GM19099 (cell line): Measurements from ENCODE around the gene NSMF.

Experiments used
- POLR2A ChIP-seq: IDR thresholded peaks from 3 replicates; pipeline ENCODE4 v1.6.1; 2011; ENCODE audit warnings: low read depth; ENCODE audit not compliant: insufficient read length; ENCODE audit errors: extremely low read depth

Gene NSMF

GRCh38 chr9:137458194-137459151 lies 661 bp downstream of the NSMF start:
- no peak for TF ChIP-seq POLR2A

DNA sequence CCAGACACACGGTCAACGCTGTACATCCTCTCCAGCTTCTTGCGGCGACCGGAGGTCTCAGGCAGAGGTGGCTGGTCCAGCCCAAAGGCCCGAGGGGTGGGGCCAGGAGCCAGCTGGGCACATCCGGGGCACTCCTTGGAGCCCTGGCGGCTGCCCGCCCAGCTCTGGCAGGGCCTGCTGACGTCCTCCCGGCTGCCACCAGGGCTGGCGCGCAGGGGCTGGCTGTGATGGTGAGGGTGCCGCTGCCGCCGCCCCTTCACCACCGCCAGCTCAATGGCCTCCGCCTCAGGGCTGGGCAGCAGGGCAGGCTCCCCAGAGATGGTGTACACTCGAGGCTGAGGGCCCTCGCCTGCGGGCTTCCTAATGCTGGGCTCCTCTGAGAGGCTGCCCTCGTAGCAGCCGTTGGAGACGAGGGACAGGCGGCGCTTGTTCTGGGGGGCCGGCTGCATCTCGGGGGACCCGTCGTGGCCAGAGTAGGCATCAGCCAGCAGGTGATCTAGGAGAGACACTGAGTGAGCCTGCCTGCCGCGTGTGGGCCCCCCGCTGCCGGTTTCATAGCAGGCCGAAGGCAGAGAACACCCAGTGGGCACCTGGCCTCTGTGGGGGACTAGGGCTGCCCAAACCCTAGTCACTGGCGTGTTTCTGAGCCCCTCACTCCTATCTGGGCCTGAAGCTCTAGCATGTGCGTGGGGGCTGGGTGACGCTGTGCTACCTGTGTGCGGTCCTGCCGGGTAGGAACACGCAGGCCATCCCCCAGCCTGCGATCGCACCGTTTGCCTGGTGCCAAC lies 1.5 kb downstream of the NSMF start:
- TF ChIP-seq POLR2A = no peak

DNA sequence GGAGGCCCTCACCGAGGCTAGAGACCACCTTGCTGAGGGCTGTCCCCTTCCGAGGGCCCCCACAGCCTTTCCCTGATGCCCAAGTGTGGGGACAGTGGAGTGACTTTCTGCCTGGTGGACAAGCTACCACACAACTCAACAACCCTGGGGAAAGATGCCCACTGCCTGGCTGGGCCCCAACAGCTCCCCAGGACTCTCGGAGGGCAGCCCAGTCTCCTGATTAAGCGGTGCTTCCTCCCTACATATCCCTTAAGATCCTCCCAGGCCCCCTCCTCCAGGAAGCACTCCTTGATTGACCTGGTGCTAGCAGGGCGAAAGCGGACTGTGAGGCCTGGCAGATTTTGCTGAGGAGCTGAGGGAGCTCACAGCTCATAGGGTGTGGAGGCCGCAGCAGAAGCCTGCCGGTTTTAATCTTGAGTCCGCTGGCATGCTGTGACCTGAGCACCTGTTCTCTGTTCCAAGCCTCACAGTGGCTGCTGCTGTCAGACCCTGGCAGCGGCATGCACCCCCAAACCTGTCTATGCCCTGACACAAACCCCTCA lies 2.2 kb downstream of the NSMF start:
- no peak for TF ChIP-seq POLR2A

DNA sequence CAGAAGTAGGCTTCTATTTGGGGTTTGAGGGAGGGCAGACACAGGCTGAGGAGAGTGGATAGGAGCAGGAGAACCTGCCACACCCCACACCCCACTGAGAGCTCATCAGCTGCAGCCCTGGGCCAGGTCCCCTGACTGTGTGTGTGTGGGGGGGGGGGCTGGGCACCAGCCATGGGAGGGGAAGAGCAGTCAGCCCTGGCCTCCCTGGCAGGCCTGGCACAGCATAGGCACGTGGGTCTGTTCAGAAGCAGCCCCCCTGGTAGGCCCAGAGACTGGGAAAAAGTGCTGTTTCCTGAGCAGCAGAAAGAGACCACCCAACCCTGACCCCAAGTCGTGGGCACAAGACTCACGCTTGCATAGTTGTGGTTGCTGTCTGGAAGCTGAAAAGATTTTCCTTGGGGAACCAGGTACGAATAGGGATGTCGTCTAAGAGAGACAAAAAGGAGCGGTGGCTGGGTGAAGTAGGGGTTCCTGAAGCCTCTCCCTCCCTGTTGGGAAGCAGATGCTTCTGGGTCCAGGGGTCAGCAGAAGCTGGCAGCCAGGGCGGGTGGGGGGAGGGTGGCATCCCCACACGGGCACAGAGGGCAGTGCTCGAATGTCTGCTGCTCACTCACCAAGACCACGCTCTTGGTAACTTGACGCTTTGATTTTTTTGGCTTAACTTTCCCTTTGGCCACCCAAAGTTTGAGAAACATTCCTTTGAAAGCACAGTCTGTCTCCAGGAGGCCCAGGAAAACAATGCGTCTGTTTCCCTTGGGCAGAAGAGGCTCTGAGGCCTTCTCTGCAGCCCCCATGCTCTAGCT lies 2.9 kb downstream of the NSMF start:
- no peak for TF ChIP-seq POLR2A

DNA sequence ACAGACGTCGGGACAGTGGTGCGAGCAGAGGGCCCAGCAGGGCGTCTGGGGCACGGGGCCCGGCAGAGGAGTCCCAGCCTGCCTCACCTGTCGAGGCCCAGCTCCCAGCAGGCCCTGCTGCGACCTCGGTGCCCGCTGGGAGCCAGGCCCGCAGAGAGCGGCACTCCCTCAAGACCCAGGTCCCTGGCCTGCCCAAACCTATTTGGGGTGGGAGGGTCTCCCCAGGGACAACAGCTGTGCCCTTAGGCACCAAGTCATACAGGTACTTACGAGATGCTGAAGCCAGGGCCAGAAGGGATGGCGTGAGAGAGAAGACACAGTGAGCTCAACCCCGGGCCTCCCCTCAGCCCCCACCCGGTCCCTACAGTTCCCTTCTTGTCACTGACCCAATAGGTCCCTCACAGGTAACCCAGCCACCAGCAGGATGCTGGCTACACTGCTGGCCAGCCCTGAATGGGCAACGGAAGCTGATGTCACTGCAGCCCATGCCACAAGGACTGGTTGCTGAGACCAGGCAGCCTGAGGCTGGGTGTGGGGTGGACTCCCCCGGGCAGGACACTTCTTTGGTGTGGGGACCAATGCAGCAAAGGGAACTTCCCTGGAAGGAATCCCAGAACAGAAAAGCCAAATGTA lies 3.7 kb downstream of the NSMF start:
- no peak for TF ChIP-seq POLR2A

DNA sequence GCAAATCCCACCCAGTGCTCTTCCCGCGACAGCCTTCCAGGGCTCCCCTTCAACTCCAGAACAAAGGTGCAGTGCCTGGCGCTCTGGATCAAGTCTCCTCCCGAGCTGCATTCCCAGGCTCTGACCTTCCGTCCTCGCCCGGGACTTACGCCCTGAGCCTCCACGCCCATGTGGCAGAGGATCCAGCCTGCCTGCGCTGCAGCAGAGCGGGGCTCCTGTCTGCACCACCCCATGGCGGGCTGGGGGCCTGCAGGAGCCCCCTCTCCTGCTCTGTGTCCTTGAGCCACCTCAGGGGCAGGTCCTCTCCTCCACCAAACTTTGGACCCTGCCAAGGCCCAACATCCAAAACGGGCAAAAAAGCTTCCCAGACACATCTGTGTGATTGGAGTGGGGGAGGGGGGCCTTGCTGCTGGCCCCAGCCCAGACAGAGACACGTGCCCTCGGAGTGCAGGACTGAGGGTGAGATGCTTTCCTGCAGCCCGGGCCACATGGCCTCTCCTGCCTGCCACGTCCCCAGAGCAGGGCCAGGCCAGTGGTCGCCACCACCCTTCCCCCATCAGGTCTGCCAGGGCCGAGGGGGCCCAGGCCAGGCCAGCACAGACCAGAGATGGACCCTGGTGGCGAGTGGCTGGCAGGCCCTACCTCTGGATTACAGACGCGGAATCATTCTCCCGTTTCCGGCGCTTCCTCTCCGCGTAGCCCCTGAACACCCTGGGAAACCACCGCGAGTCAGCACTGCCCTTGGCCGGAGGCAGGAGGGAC lies 4.4 kb downstream of the NSMF start:
- TF ChIP-seq POLR2A = no peak

- TF ChIP-seq POLR2A = no peak
Measured at GRCh38 chr9:137454145-137454596, 5.0 kb downstream of the NSMF start.

DNA sequence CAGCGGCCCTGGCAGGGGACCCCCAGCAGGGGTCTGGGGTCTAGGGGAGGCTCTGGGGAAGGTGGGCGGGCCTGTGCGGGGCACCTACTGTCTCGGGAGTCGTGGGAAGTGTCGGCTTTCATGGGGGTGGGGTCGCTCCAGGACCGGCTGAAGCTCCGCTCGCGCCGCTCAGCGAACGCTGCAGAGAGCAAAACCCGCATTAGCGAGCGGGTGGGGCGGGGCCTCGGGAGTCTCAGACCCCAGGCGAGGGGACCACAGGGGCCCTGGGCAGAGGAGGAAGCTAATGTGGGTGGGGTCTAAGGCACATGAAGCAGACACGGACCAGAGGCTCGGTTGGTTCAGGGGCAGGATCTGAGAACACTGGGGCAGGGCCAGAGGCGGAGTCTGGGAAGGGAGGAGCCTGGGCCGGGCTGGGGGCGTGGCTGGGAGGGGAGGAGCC lies 5.5 kb downstream of the NSMF start:
- TF ChIP-seq POLR2A = no peak

DNA sequence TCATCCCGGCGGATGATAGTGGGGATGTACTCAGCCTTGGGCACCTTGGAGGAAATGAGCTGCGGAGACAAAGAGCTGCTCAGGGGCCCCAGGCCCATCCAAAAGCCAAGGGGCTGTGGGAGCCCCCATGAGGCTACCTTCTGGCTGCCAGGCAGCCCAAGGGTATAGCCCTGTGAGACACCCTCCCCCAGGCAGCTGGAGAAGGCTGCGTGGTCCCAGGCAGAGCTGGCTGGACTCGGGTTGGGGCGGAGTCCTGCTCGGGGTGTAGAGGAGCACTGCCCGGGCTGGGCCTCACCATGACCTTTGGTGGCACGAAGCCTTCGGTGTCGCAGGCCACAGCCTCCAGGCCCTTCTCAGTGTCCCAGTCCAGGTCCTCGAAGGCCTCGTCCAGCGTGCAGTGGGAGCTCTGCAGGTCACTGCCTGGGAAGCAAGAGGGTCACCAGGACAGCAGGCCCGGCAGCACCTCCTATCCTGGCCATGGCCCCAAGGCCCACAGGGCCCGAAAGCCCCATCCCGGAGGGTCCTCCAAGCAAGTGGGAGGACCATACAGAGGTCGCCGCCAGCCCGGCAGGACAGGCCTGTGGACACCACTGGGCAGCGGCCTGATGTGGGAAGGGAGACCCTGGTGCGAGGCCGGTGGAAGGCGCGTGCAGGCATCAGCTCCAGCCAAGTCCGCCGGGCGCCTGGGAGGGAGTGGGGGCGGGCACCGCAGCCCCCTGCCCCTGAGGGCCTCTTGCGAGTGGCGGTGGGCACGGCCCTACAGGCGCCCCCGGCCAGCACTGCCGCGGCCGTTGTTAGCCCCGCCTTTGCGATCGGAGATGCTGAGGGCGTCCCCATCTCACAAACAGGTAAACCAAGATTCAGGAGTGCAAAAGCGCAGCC lies 6.1 kb downstream of the NSMF start:
- no peak for TF ChIP-seq POLR2A

DNA sequence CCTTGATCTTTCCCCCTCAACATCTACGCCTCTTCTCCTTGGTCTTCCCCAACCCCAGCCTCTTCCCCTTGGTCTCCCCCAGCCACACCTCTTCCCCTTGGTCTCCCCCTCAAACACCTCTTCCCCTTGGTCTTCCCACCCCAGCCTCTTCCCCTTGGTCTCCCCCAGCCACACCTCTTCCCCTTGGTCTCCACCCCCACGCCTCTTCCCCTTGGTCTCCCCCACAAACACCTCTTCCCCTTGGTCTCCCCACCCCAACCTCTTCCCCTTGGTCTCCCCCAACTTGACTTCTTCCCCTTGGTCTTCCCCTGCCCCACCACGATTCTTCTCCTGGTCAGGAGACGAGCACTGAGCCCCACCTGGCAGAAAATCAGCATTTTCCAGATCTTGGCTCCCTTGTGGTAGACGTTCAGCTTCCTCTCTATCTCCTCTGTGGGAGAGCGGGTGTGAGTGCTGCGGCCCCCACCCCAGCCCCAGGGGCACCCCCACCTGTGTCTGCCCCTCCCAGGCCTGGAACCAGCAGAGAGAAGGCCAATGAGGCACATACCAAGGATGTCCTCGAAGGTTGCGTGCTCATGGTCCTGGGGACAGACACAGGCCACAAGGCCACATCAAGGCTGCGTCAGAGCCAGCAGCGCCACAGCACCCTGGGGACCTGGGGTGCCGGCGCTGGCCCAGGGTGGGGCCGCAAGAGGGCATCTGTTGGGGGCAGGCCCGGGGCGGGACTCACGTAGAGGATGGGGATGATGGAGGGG lies 7.0 kb downstream of the NSMF start:
- TF ChIP-seq POLR2A = no peak

DNA sequence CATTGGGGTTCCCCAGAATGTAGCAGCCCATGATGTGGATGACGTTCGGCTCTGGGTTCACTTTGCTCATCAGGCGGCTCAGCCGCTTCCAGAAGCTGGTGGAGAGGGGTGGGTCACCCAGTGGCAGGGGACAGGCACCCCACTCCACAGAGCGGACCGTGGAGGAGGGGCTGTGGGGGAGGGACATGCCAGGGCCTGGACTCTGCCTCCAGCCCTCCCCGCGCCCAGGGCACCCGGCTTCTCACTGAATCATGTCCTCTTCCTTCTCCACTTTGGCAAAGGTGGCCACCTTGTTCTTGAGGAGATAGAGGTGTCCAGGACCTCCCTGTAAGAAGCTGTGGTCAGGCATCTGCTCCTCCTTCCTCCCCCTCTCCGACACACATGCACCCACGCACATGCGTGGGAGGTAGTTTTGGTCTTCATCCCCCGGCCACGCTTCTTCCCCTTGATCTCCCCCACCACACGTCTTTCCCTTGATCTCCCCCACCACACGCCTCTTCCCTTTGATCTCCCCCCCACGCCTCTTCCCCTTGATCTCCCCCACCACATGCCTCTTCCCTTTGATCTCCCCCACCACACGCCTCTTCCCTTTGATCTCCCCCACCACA lies 9.1 kb downstream of the NSMF start:
- TF ChIP-seq POLR2A = no peak
